GM23248 (cell line): ENCODE data around the gene SMYD3. TPM values are rescaled to one million over a fixed set of nuclear protein-coding genes. Genes with fewer than 3 reads are reported as not detected.

Experiments used
- DNase-seq: peaks from one replicate; pipeline ENCODE4 v3.0.0-alpha.2; 2015
- H2AFZ ChIP-seq: fragments of 200-600 bp; sonication (generic); 2 replicates; pipeline ENCODE4 v1.6.1; 2016; ENCODE audit warnings: antibody characterized with exemption
- H3F3A ChIP-seq: fragments of 200-600 bp; sonication (generic); 2 replicates; pipeline ENCODE4 v1.6.1; 2016; ENCODE audit warnings: mild to moderate bottlenecking, antibody characterized with exemption, mixed run types; ENCODE audit not compliant: insufficient read depth
- H3K27ac ChIP-seq: fragments of 200-600 bp; sonication (generic); 2 replicates; pipeline ENCODE4 v1.5.1; 2016; ENCODE audit warnings: mild to moderate bottlenecking
- H3K27me3 ChIP-seq: fragments of 200-600 bp; sonication (generic); replicated peaks from 2 replicates; pipeline ENCODE4 v1.6.1; 2016; ENCODE audit warnings: mild to moderate bottlenecking; ENCODE audit not compliant: insufficient read depth
- H3K36me3 ChIP-seq: fragments of 200-600 bp; sonication (generic); 2 replicates; pipeline ENCODE4 v1.6.1; 2016; ENCODE audit warnings: low read depth, mild to moderate bottlenecking
- H3K4me1 ChIP-seq: fragments of 200-600 bp; sonication (generic); 2 replicates; pipeline ENCODE4 v1.6.1; 2016; ENCODE audit warnings: mild to moderate bottlenecking; ENCODE audit not compliant: insufficient read depth
- H3K4me2 ChIP-seq: fragments of 200-600 bp; sonication (generic); one replicate; pipeline ENCODE4 v1.6.1; 2016; ENCODE audit warnings: mild to moderate bottlenecking; ENCODE audit not compliant: unreplicated experiment
- H3K4me3 ChIP-seq: fragments of 200-600 bp; sonication (generic); 2 replicates; pipeline ENCODE4 v1.5.1; 2016; ENCODE audit warnings: mild to moderate bottlenecking
- H3K79me2 ChIP-seq: fragments of 200-600 bp; sonication (generic); 2 replicates; pipeline ENCODE4 v1.6.1; 2016; ENCODE audit warnings: mild to moderate bottlenecking; ENCODE audit not compliant: insufficient read depth
- H3K9ac ChIP-seq: fragments of 200-600 bp; sonication (generic); 2 replicates; pipeline ENCODE4 v1.6.1; 2016; ENCODE audit warnings: mild to moderate bottlenecking
- H3K9me2 ChIP-seq: fragments of 200-600 bp; sonication (generic); 2 replicates; pipeline ENCODE4 v1.6.1; 2016; ENCODE audit warnings: mixed run types, mild to moderate bottlenecking, moderate library complexity; ENCODE audit not compliant: insufficient read depth
- H3K9me3 ChIP-seq: fragments of 200-600 bp; sonication (generic); one replicate; pipeline ENCODE4 v1.6.1; 2017; ENCODE audit warnings: low read depth
- H4K20me1 ChIP-seq: fragments of 200-600 bp; sonication (generic); 2 replicates; pipeline ENCODE4 v1.6.0; 2016; ENCODE audit not compliant: insufficient read depth
- EZH2 ChIP-seq: fragments of 200-600 bp; sonication (generic); IDR thresholded peaks from 2 replicates; pipeline ENCODE4 v1.6.1; 2018; ENCODE audit warnings: antibody characterized with exemption, mild to moderate bottlenecking; ENCODE audit not compliant: insufficient read depth, poor library complexity, severe bottlenecking
- EZH2phosphoT487 ChIP-seq: fragments of 200-600 bp; sonication (generic); IDR thresholded peaks from 2 replicates; pipeline ENCODE4 v1.6.1; 2018; ENCODE audit warnings: antibody characterized with exemption, moderate library complexity, mild to moderate bottlenecking, low read depth; ENCODE audit not compliant: insufficient read depth
- WGBS, 2 experiments: methylation state at CpG; one replicate each; pipeline ENCODE4 v1.1.6; 2015 to 2017; ENCODE audit warnings: low lambda C conversion rate in 2 of 2, low coverage in 1 of 2; ENCODE audit errors: missing lambda C conversion rate in 2 of 2; 5-methylcytosine and 5-hydroxymethylcytosine counted together
- in situ Hi-C: fragments of 300-500 bp; cut with MboI; formaldehyde crosslinking; loops from 2 replicates; pipeline ENCODE4 v1.15.0; 2020
- polyA plus RNA-seq: library from polyadenylated mRNA; unstranded; fragments of >200 nt; fragmentation: Nextera tagmentation; extraction: Ambion mirVana; gene quantifications from 2 replicates; pipeline ENCODE4 v1.2.1, GENCODE V29; 2016
- total RNA-seq: library from RNA; depleted of rRNA; stranded (reverse); fragments of >200 nt; shearing (Covaris generic); gene quantifications from 2 replicates; pipeline ENCODE4 v1.2.3, GENCODE V29; 2014

The SMYD3 gene
- total and polyA plus RNA-seq, 2 experiments from 2014 or later, result 32.1 to 44.8 TPM

DNA sequence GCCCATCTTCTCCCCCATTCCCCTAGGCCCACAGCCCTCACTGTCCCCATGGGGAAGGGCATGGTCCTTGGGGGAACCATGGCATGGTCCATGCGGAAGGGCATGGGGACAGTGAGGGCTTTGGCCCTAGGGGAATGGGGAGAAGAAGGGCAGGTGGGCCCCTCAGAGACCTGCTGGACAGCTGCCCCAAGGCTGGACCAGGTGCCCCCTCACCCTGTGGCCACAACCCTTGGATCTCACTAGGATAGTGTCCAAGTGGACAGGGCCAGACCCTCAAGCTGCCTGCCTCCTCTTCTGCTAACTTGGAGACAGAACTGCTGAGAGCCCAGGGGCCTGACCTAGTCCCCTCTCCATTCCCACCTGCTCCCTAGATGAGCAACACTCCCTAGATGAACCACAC, 12.4 kb upstream of the SMYD3 start:
- 70 to 100% methylated on average over 1 of the region's 1 CpG for WGBS, 2 experiments
- TF ChIP-seq EZH2 (no peak), EZH2phosphoT487 (no peak)
- no peaks in the 10 kb centered on the region for H3K79me2 ChIP-seq
- peaks cover 6% of the 10 kb centered on the region; the same call in 1 of the 2 replicates for H3F3A ChIP-seq
- H3K9me2 ChIP-seq, result no peaks in the 10 kb centered on the region
- no peak overlapping the region for H3K4me3 ChIP-seq
- H2AFZ ChIP-seq, result no peak overlapping the region
- no peak overlapping the region for H3K4me2 ChIP-seq
- H3K27me3 ChIP-seq, result no peaks in the 10 kb centered on the region
- no peaks in the 10 kb centered on the region for H3K4me1 ChIP-seq
- no peaks in the 10 kb centered on the region for H3K36me3 ChIP-seq
- H3K9ac ChIP-seq, result no peak overlapping the region
- H4K20me1 ChIP-seq, result no peaks in the 10 kb centered on the region
- DNase-seq, result no peak
- peaks cover 5% of the 10 kb centered on the region for H3K9me3 ChIP-seq
- in situ Hi-C loops, result no loop called here
- H3K27ac ChIP-seq, result no peak overlapping the region

DNA sequence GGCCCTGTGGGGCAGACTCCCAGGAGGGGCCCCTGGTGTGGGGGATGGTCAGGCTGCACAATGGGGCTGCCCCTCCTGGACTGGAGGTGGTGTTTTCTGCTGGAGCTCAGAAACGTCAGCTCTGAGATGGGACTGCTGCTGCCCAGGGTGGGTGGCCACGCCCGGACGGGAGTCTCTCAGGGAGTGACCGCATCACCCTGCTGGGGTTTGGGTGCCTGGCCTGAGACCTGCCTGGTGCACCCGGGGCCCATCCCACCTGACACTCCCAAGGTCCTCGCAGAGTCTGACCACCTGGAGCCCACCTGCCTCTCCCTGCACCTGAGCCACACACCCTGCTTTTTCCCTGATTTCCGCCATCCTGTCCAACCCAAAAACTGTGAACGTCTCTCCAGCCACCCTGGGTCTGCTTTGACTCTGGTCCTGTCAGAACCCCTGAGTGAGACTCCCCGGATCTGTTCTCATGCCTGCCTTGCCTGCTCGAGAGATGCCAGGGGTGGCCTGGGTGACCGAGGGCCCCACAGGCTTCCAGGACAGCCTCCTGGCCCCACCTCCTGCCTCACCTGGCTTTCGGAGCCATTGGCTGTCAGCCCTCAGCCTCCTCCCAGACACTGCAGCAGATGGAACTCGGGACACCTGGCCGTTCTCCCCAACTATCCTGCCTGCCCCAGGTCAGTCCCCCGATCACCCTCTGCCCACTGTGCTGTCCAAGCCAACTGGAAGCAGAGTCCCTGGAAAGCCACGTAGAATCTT, 11.6 kb upstream of the SMYD3 start:
- Histone ChIP-seq H3F3A (peaks cover 6% of the 10 kb centered on the region; the same call in 1 of the 2 replicates), H3K4me2 (no peak overlapping the region), H3K4me1 (no peaks in the 10 kb centered on the region), H3K36me3 (no peaks in the 10 kb centered on the region), H2AFZ (no peak overlapping the region), H3K27me3 (no peaks in the 10 kb centered on the region), H3K79me2 (no peaks in the 10 kb centered on the region), H3K9me3 (peaks cover 5% of the 10 kb centered on the region), H3K9me2 (no peaks in the 10 kb centered on the region), H3K9ac (no peak overlapping the region), H3K27ac (no peak overlapping the region), H4K20me1 (no peaks in the 10 kb centered on the region), H3K4me3 (no peak overlapping the region)
- no peak for DNase-seq
- 58 to 63% methylated on average over 14 to 17 of the region's 17 CpGs for WGBS, 2 experiments
- in situ Hi-C loops, result no loop called here
- TF ChIP-seq EZH2 (no peak), EZH2phosphoT487 (no peak)

DNA sequence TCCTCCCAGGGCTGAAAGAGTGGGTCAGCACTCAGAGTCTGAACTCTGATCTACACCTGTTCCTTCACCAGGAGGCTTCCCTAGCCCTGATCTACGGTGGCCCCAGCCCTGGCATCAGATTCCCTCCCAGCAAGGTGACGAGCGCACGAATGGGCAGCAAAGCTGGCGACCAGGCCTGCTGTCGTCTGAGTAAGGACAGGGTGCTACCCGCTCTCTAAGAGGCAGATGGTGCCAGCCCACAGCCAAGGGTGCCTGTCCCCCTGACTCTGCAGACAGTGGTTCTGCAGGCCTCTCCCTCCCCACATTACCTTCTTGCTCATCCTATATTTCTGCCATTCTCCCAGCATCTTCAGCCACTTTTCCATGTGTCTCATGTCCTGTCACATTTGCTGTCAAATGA, 10.3 kb upstream of the SMYD3 start:
- in situ Hi-C loops, result no loop called here
- H4K20me1 ChIP-seq, result no peaks in the 10 kb centered on the region
- WGBS, 2 experiments, result 32 to 46% methylated on average over 7 of the region's 7 CpGs
- H3K4me2 ChIP-seq, result no peak overlapping the region
- no peak overlapping the region for H3K27ac ChIP-seq
- DNase-seq, result no peak
- no peaks in the 10 kb centered on the region for H3K36me3 ChIP-seq
- H3K9me2 ChIP-seq, result no peaks in the 10 kb centered on the region
- peaks cover 6% of the 10 kb centered on the region; the same call in 1 of the 2 replicates for H3F3A ChIP-seq
- TF ChIP-seq EZH2phosphoT487, result no peak
- no peak for TF ChIP-seq EZH2
- peaks cover 5% of the 10 kb centered on the region for H3K9me3 ChIP-seq
- H3K9ac ChIP-seq, result no peak overlapping the region
- H3K4me3 ChIP-seq, result no peak overlapping the region
- H3K79me2 ChIP-seq, result no peaks in the 10 kb centered on the region
- no peak overlapping the region for H2AFZ ChIP-seq
- no peaks in the 10 kb centered on the region for H3K27me3 ChIP-seq
- no peaks in the 10 kb centered on the region for H3K4me1 ChIP-seq

DNA sequence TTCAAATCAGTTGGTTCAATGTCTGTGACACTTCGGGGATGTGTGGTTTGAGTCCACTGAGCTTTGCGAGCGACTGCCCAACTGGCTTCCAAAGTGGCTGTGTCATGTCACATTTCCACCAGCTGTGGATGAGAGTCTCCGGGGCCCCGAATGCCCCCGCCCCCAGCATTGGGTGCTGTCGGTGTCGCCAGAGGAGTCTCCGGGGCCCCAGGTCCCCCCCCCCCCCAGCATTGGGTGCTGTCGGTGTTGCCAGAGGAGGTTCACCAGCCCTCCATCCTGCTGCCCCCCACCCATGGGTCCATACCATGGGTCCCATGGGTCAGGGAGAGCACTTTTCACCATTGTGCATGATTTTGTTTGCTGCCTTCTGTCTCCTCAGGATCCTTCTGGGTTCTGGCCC, 9.0 kb upstream of the SMYD3 start:
- no peak for DNase-seq
- H2AFZ ChIP-seq, result no peak overlapping the region
- H3K9me2 ChIP-seq, result no peaks in the 10 kb centered on the region
- no peak overlapping the region for H3K27ac ChIP-seq
- H3K4me3 ChIP-seq, result no peak overlapping the region
- H3K9ac ChIP-seq, result no peak overlapping the region
- H3K27me3 ChIP-seq, result no peaks in the 10 kb centered on the region
- in situ Hi-C loops, result no loop called here
- no peaks in the 10 kb centered on the region for H3K4me1 ChIP-seq
- 78 to 84% methylated on average over 9 to 10 of the region's 10 CpGs for WGBS, 2 experiments
- H3F3A ChIP-seq, result peaks cover 6% of the 10 kb centered on the region; the same call in 1 of the 2 replicates
- H3K4me2 ChIP-seq, result no peak overlapping the region
- peaks cover 5% of the 10 kb centered on the region for H3K9me3 ChIP-seq
- H4K20me1 ChIP-seq, result no peaks in the 10 kb centered on the region
- H3K36me3 ChIP-seq, result no peaks in the 10 kb centered on the region
- TF ChIP-seq EZH2, result no peak
- no peak for TF ChIP-seq EZH2phosphoT487
- no peaks in the 10 kb centered on the region for H3K79me2 ChIP-seq
